Gastrocnemius medialis (tissue), 4 donors: Measurements from ENCODE around the gene RARRES1. TPM values are rescaled to one million over a fixed set of nuclear protein-coding genes. Genes with fewer than 3 reads are reported as not detected.

Source experiments
- ATAC-seq, 2 donors: fragments of 150-250 bp; one replicate each; pipeline ENCODE4 v1.9.1; 2016
- DNase-seq, 2 donors: peaks; one replicate each; pipeline ENCODE4 v3.0.0-alpha.2; 2019
- H3K27ac ChIP-seq, 4 donors: fragments of 200-600 bp; sonication (generic); 1 replicate in 1 of 4; 2 replicates in 3 of 4; pipeline ENCODE4 v1.5.1; 2016 to 2018; ENCODE audit warnings: mild to moderate bottlenecking in 2 of 4, moderate library complexity in 1 of 4
- H3K27me3 ChIP-seq, 3 donors: fragments of 200-600 bp; sonication (generic) in 2 of 3; 1 replicate in 1 of 3; 2 replicates in 2 of 3; pipeline versions ENCODE4 v1.5.1 to v1.6.0; 2016 to 2019; ENCODE audit warnings: mild to moderate bottlenecking in 1 of 3, moderate library complexity in 1 of 3
- H3K36me3 ChIP-seq, 2 donors: fragments of 200-600 bp; sonication (generic) in 1 of 2; one replicate each; pipeline ENCODE4 v1.5.1; 2017 to 2018
- H3K4me1 ChIP-seq, 2 donors: fragments of 200-600 bp; sonication (generic) in 1 of 2; one replicate each; pipeline ENCODE4 v1.5.1; 2016 to 2017; ENCODE audit warnings: mild to moderate bottlenecking in 2 of 2
- H3K4me3 ChIP-seq, 4 donors: fragments of 200-600 bp; sonication (generic) in 3 of 4; 1 replicate in 1 of 4; 2 replicates in 3 of 4; pipeline ENCODE4 v1.5.1; 2016 to 2019; ENCODE audit warnings: mild to moderate bottlenecking in 2 of 4
- H3K9me3 ChIP-seq, 3 donors: fragments of 200-600 bp; sonication (generic) in 2 of 3; 1 replicate in 1 of 3; 2 replicates in 2 of 3; pipeline ENCODE4 v1.5.1; 2016 to 2019
- CTCF ChIP-seq, 5 experiments: fragments of 450-650 bp in 3 of 5; fragments of 200-600 bp in 2 of 5; sonication (generic) in 2 of 5; IDR thresholded peaks in 4 of 5; conservative IDR thresholded peaks in 1 of 5; 1 replicate in 4 of 5; 2 replicates in 1 of 5; pipeline ENCODE4 v1.5.1; 2016 to 2019; ENCODE audit warnings: antibody characterized with exemption in 5 of 5, mild to moderate bottlenecking in 3 of 5, moderate library complexity in 3 of 5
- POLR2A ChIP-seq, 2 donors: fragments of 450-650 bp; IDR thresholded peaks; one replicate each; pipeline ENCODE4 v1.6.1; 2017; ENCODE audit warnings: antibody characterized with exemption in 2 of 2, mild to moderate bottlenecking in 2 of 2, moderate library complexity in 2 of 2
- in situ Hi-C, 4 donors: fragments of 200-750 bp; cut with MboI; loops; one replicate each; pipeline versions ENCODE4 v1.15.0 to v1.8.0; 2017; ENCODE audit warnings: low sequenced_read_pairs in 4 of 4
- intact Hi-C: fragments of 100-400 bp; cut with DNase I; formaldehyde crosslinking; loops from one replicate; pipeline ENCODE4 v1.15.1; 2023; ENCODE audit warnings: low total_unique reads
- total RNA-seq, 4 donors: library from RNA; depleted of rRNA; stranded (reverse); fragments of >200 nt; gene quantifications; one replicate each; pipeline versions ENCODE4 v1.1.0 to v1.2.3, GENCODE V29; 2016

RARRES1 gene
- total RNA-seq, 4 donors from 2014 or later, result 1.4 to 27.6 (median 4.4) TPM

DNA sequence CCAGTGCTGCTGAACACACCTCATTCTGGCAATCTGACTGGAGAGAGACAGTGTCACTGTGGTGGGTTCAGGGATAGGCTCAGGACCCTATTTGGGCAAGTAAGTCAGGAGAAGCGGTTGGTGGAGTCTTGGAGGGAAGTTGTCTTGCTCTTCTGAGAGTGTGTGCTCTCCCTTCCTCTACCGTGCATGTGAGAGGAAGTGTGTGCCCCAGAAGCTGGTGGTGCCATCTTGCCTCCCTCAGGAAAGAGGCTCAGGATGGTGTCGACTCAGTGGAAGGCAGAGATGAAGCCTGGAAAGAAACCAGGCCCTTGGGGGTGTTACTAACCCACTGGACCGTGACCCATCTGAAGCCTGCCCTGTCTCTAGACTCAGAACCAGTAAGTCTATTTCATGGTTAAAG is 6.8 kb upstream of the RARRES1 start:
- Histone ChIP-seq H3K9me3 (no peaks in the 10 kb centered on the region), H3K4me1 (no peaks in the 10 kb centered on the region), H3K36me3 (peaks cover 0 to 7% of the 10 kb centered on the region in 2 donors), H3K27me3 (no peaks in the 10 kb centered on the region), H3K27ac (no peak overlapping the region), H3K4me3 (no peak overlapping the region)
- ATAC-seq (no peak), DNase-seq (no peak)
- intact Hi-C loops, result no loop called here
- TF ChIP-seq POLR2A (IDR thresholded peaks at IDR 0.05) (no peak), CTCF (IDR thresholded peaks at IDR 0.05 in 4 of 5, conservative IDR thresholded peaks at IDR 0.05 in 1 of 5) (no peak)
- in situ Hi-C loops, result no loop called here

- TF ChIP-seq CTCF (IDR thresholded peaks at IDR 0.05 in 4 of 5, conservative IDR thresholded peaks at IDR 0.05 in 1 of 5) (no peak), POLR2A (IDR thresholded peaks at IDR 0.05) (no peak)
- H3K4me1 ChIP-seq, result no peaks in the 10 kb centered on the region
- ATAC-seq, result no peak
- no peaks in the 10 kb centered on the region for H3K27me3 ChIP-seq
- DNase-seq, result no peak
- H3K36me3 ChIP-seq, result peaks cover 0 to 7% of the 10 kb centered on the region in 2 donors
- no peaks in the 10 kb centered on the region for H3K9me3 ChIP-seq
- intact Hi-C loops (no loop called here), in situ Hi-C loops (no loop called here)
- H3K4me3 ChIP-seq, result no peak overlapping the region
- no peak overlapping the region for H3K27ac ChIP-seq
Measured at GRCh38 chr3:158738653-158739052, 6.4 kb upstream of the RARRES1 start.

- peaks cover 0 to 7% of the 10 kb centered on the region in 2 donors for H3K36me3 ChIP-seq
- H3K4me3 ChIP-seq, result no peak overlapping the region
- H3K4me1 ChIP-seq, result no peaks in the 10 kb centered on the region
- ATAC-seq, result no peak
- TF ChIP-seq POLR2A (IDR thresholded peaks at IDR 0.05) (no peak), CTCF (IDR thresholded peaks at IDR 0.05 in 4 of 5, conservative IDR thresholded peaks at IDR 0.05 in 1 of 5) (no peak)
- H3K27me3 ChIP-seq, result no peaks in the 10 kb centered on the region
- no peak overlapping the region for H3K27ac ChIP-seq
- no peaks in the 10 kb centered on the region for H3K9me3 ChIP-seq
- intact Hi-C loops (no loop called here), in situ Hi-C loops (no loop called here)
- DNase-seq, result no peak
Measured at GRCh38 chr3:158737976-158738615, 5.8 kb upstream of the RARRES1 start.

DNA sequence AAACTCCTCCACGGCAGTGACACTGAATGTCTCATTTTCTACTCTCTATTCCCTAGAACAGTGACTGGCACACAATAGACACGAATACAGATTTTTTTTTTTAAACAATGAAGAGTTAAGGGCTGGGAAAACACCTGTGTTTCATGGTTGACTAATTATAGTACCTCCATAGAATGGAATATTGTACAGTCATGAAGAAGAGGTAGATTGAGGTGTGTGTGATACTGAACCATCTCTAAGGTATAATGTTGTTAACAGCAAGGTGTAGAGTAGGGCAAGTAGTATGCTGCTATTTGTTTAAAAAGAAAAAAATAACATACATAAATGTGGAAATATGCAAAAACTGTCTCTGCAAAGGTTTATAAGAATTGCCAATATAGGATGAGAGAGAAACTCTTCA is 5.2 kb upstream of the RARRES1 start:
- in situ Hi-C loops, result no loop called here
- H3K27me3 ChIP-seq, result no peaks in the 10 kb centered on the region
- ATAC-seq (no peak), DNase-seq (no peak)
- H3K4me3 ChIP-seq, result no peak overlapping the region
- peaks cover 0 to 7% of the 10 kb centered on the region in 2 donors for H3K36me3 ChIP-seq
- H3K27ac ChIP-seq, result no peak overlapping the region
- TF ChIP-seq POLR2A (IDR thresholded peaks at IDR 0.05) (no peak), CTCF (IDR thresholded peaks at IDR 0.05 in 4 of 5, conservative IDR thresholded peaks at IDR 0.05 in 1 of 5) (no peak)
- H3K9me3 ChIP-seq, result no peaks in the 10 kb centered on the region
- H3K4me1 ChIP-seq, result peaks cover 0 to 2% of the 10 kb centered on the region in 2 donors
- intact Hi-C loops, result no loop called here
